Neural crest cell (in vitro differentiated cells): ENCODE results near the gene FILIP1L. TPM values are rescaled to one million over a fixed set of nuclear protein-coding genes. Genes with fewer than 3 reads are reported as not detected.

Source experiments
- DNase-seq: peaks from one replicate; pipeline ENCODE4 v3.0.0; 2021; ENCODE audit warnings: low read depth, mixed read lengths, low spot score
- H3K27ac Mint-ChIP-seq: one replicate; pipeline ENCODE4 v1.8.0; 2021; ENCODE audit warnings: mild to moderate bottlenecking, mixed read lengths; ENCODE audit not compliant: unreplicated experiment
- H3K27me3 Mint-ChIP-seq: 2 replicates; pipeline ENCODE4 v1.8.0; 2021; ENCODE audit warnings: low read depth, mild to moderate bottlenecking, mixed read lengths
- H3K36me3 Mint-ChIP-seq: 2 replicates; pipeline ENCODE4 v1.8.0; 2021; ENCODE audit warnings: low read depth, mild to moderate bottlenecking, mixed read lengths
- H3K4me1 Mint-ChIP-seq: 2 replicates; pipeline ENCODE4 v1.8.0; 2021; ENCODE audit warnings: mixed read lengths
- H3K4me3 Mint-ChIP-seq: one replicate; pipeline ENCODE4 v1.8.0; 2021; ENCODE audit warnings: mild to moderate bottlenecking, mixed read lengths
- H3K9me3 Mint-ChIP-seq: 2 replicates; pipeline ENCODE4 v1.8.0; 2021; ENCODE audit warnings: mixed read lengths
- CTCF ChIP-seq: fragments of 200-600 bp; sonication (generic); conservative IDR thresholded peaks from 2 replicates; pipeline ENCODE4 v1.5.0; 2021; ENCODE audit warnings: antibody characterized with exemption, mild to moderate bottlenecking
- total RNA-seq: library from RNA; stranded (reverse); gene quantifications from 2 replicates; pipeline ENCODE4 v1.2.1, GENCODE V29; 2021

Gene FILIP1L
- total RNA-seq, 1 donor from 2014 or later: 9.8 TPM

DNA sequence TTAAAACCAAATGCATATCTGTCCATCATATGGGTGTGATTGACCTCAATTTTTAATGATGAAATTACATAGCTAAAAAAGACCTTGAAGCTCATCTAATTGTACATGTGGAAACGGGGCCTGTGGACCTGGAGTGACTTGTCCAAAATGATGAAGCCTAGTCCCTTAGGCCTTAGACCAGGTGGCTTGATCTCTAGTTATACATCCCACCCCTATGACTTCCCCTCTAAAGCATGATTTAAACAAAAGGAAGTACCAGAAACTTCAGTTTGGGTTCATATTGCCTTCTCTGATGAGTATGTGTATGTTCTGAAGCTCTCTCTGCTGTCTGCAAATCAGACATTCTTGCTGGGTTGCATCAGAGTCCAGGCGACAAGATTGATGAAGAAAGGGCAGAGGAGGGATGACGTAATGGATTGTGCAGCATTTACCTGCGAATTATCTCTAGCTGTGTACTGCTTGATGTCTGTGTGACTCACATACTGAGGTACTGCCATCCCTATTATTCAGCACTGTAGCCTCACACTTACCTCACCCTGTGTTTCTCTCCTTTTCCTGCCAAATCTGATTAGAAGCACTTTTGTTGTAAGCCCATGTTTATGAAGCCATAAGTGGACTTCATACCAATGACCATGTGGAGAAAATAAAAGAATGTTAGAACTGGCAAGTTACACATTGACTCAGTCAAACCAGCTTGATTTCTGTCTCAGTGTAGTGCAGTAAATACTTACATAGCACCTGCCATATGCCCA, 111.5 kb downstream of the FILIP1L start:
- no peaks in the 10 kb centered on the region for H3K4me1 Mint-ChIP-seq
- peak overlapping the region; percentile 44 for H3K27ac Mint-ChIP-seq
- no peak overlapping the region for H3K4me3 Mint-ChIP-seq
- peaks cover 2% of the 10 kb centered on the region for H3K36me3 Mint-ChIP-seq
- TF ChIP-seq CTCF: no peak
- DNase-seq: no peak
- H3K9me3 Mint-ChIP-seq: no peaks in the 10 kb centered on the region
- no peaks in the 10 kb centered on the region for H3K27me3 Mint-ChIP-seq

DNA sequence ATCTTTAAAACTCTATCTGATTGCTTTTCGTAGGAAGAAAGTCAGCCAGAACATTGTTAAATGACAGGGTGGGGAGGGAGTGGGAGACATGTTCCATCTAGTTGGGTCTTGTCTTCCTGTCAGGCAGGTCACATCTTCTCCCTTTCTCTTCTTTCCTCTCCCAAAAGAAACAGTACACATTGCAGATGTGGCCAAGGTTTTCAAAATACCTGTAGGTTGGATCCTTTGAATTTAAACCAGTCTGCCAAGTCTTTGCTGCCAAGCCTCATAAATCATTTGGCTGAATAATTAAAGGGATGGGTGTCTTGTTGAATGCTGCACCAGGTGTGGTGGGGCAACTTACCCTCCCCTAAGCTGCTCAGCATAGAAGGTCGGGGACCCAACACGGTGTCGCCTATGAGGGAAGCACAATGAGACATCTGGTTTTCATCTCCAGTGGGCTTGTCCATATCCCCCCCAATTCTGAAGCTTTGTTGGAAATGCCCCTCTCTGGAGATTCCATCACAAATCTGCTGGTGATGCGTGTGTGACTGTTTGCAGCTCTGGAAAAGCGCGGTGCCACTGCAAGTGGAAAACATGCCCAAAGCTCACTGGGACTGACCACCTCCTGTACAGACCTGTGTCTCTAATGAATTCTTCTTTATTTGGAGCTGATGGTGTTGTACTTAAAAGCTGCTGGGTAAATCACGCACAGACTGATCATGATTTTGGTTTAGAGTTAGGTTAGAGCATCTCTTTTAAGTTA, 112.6 kb downstream of the FILIP1L start:
- peaks cover 5% of the 10 kb centered on the region for H3K9me3 Mint-ChIP-seq
- no peak for DNase-seq
- peaks cover 2% of the 10 kb centered on the region for H3K36me3 Mint-ChIP-seq
- H3K4me1 Mint-ChIP-seq: no peaks in the 10 kb centered on the region
- no peak overlapping the region for H3K4me3 Mint-ChIP-seq
- H3K27me3 Mint-ChIP-seq: no peaks in the 10 kb centered on the region
- no peak for TF ChIP-seq CTCF
- no peak overlapping the region for H3K27ac Mint-ChIP-seq

- TF ChIP-seq CTCF: no peak
- Mint-ChIP-seq H3K9me3 (peaks cover 8% of the 10 kb centered on the region), H3K36me3 (peaks cover 5% of the 10 kb centered on the region), H3K27me3 (no peaks in the 10 kb centered on the region), H3K4me3 (no peak overlapping the region), H3K4me1 (no peaks in the 10 kb centered on the region), H3K27ac (no peak overlapping the region)
- no peak for DNase-seq
Observed at GRCh38 chr3:100001083-100001482, 113.2 kb downstream of the FILIP1L start.

GRCh38 chr3:99999536-99999935, 114.8 kb downstream of the FILIP1L start:
- no peaks in the 10 kb centered on the region for H3K4me1 Mint-ChIP-seq
- peaks cover 11% of the 10 kb centered on the region for H3K36me3 Mint-ChIP-seq
- TF ChIP-seq CTCF: no peak
- H3K27ac Mint-ChIP-seq: no peak overlapping the region
- H3K4me3 Mint-ChIP-seq: no peak overlapping the region
- no peak for DNase-seq
- H3K9me3 Mint-ChIP-seq: peaks cover 12% of the 10 kb centered on the region
- H3K27me3 Mint-ChIP-seq: no peaks in the 10 kb centered on the region

- no peaks in the 10 kb centered on the region for H3K4me1 Mint-ChIP-seq
- H3K4me3 Mint-ChIP-seq: no peak overlapping the region
- no peak for TF ChIP-seq CTCF
- H3K36me3 Mint-ChIP-seq: peaks cover 15% of the 10 kb centered on the region
- H3K9me3 Mint-ChIP-seq: peaks cover 19% of the 10 kb centered on the region
- H3K27me3 Mint-ChIP-seq: no peaks in the 10 kb centered on the region
- DNase-seq: no peak
- no peak overlapping the region for H3K27ac Mint-ChIP-seq
Observed at GRCh38 chr3:99997293-99997692, 117.0 kb downstream of the FILIP1L start.
